ENCODE measurements around the gene METTL8. TPM values are rescaled to one million over a fixed set of nuclear protein-coding genes. Genes with fewer than 3 reads are reported as not detected.
"Not testable (repeated sequence)": the region's sequence is repeated elsewhere in the genome, so short reads cannot be mapped to it uniquely, and the experiment has no call there.

The METTL8 gene
- total RNA-seq, 1 experiment from 2014 or later = 39.3 TPM

DNA sequence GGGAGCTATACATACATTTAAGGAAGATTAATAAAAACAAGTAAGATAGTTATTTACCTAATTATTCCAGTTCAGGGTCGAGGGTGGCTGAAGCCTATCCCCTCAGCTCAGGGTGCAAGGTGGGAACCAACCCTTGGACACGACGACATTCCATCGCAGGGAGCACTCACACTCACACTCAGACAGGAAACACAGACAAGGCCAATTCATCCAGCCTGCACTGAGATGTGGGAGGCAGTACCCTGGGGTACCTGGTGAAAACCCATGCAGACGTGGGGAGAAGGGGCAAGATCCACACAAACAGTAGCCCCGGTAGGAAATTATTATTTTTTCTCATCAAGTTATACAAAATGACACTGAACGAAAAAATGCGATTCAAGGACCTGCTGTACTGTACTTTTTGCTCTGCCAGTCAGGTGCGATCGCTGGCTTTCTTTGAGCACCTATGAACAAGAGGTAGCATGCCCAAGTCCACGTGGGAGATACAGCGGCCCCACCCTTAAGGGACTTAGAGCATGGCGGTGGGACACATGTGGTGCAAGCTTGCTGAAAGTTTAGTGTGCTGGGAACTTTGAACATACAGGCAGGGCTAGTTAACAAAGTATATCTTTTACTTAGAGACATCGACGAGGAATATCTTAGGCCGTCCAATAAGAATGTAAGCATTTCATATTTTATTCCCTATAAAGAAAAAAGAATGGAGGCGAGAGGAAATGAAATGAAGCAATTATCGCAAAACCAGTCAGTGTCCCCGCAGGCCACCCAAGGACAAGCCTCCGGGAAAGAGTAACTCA is 624 bp downstream of the METTL8 start:
- in situ Hi-C loops (cut with HindIII; ENCODE audit: low pct_unique_long_range_greater_than_20kb, low sequenced_read_pairs) = no loop called here

DNA sequence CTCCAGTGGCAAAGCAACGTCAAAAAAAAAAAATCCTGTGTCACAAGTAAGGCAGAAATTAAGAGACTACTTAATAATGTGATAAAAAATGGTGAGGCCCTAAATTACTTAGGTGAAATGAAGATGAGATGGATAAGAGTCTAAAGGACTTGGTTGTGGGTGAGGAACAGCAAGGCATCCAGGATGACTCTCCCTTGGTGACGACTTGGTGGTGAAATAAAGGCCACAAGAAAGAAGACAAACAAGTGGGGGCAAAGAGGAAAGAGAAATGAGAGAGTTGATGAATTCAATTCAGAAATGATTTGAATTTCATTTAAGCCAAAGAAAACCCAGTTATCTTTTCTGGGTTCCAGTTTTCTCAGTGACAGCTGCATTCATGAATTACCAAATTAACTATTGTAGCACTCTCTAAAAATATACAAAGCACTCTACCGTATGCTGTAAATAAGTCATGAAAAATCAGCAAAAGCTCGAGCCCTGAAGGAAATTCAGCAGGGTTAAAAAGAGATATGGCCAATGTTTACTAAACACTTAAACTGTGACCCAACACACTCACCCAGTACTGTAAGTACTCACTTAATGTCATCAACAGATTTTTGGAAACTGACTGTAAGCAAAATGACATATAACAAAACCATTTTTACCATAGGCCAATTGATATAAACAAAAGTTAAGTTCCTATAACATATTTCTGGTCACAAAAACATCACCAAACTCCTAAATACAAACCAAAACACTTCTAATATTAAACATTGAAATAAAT is 1.4 kb downstream of the METTL8 start:
- no peak for DNase-seq (ENCODE audit: low read depth, low spot score)
- in situ Hi-C loops (cut with HindIII; ENCODE audit: low pct_unique_long_range_greater_than_20kb, low sequenced_read_pairs) = no loop called here

More for the DNA sequence above, 624 bp downstream of the METTL8 start:
- peak; percentile 46 for DNase-seq (ENCODE audit: low read depth, low spot score)

DNA sequence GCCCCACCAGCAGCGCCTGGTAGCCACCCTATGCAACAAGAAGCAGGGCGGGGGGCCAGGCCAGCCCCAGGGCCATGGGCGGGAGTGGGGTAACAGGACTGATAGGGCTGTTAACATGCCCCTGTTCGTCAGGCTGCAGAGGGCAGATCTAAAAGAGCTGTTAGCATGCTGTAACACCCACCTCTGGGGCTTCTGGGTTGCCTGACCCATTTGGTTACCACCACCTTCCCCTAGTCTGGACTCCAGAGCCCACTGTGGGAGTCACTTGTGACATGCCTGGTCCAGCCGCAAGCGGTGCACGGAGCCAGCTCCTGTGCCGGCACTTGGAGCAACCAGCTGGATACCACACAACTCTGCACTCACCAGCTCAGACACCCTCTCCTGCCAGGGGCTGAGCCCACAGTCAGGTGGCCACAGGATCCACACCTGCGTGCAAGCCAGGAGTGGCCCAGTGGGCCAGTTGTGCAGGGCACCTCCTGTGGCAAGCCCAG is 2.1 kb downstream of the METTL8 start:
- in situ Hi-C loops (cut with HindIII; ENCODE audit: low pct_unique_long_range_greater_than_20kb, low sequenced_read_pairs) = no loop called here

GRCh38 chr2:171430516-171431410 is 3.0 kb downstream of the METTL8 start:
- DNase-seq (ENCODE audit: low read depth, low spot score) = no peak
- in situ Hi-C loops (cut with HindIII; ENCODE audit: low pct_unique_long_range_greater_than_20kb, low sequenced_read_pairs) = no loop called here

More for the DNA sequence above, 2.1 kb downstream of the METTL8 start:
- DNase-seq (ENCODE audit: low read depth, low spot score) = no peak

DNA sequence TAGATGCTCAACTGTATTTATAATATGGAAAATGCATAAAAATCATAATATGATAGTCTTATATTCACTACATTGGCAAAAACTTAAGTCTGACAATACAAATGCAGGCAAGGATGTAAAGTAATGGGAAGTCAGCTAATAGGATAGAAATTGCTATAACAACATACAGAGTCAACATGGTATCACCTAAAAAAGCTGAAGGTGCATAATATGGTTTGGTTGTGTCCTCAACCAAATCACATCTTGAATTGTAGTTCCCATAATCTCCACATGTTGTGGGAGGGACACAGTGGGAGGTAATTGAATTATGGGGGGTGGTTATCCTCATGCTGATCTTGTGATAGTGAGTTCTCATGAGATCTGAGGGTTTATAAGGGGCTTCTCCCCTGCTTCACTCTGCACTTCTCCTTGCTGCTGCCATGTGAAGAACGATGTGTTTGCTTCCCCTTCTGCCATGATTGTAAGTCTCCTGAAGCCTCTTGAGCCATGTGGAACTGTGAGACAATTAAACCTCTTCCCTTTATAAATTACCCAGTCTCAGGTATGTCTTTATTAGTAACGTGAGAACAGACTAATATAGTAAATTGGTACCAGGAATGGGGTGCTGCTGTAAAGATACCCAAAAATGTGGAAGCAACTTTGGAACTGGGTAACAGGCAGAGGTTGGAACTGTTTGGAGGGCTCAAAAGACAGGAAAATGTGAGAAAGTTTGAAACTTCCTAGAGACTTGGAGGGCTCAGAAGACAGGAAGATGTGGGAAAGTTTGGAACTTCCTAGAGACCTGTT is 10.9 kb downstream of the METTL8 start:
- in situ Hi-C loops (cut with HindIII; ENCODE audit: low pct_unique_long_range_greater_than_20kb, low sequenced_read_pairs) = loop anchor here (10.0 kb wide), 1 partner anchor 488 kb away; no protein-coding TSS in a partner anchor
- not testable (repeated sequence) for DNase-seq (ENCODE audit: low read depth, low spot score)

DNA sequence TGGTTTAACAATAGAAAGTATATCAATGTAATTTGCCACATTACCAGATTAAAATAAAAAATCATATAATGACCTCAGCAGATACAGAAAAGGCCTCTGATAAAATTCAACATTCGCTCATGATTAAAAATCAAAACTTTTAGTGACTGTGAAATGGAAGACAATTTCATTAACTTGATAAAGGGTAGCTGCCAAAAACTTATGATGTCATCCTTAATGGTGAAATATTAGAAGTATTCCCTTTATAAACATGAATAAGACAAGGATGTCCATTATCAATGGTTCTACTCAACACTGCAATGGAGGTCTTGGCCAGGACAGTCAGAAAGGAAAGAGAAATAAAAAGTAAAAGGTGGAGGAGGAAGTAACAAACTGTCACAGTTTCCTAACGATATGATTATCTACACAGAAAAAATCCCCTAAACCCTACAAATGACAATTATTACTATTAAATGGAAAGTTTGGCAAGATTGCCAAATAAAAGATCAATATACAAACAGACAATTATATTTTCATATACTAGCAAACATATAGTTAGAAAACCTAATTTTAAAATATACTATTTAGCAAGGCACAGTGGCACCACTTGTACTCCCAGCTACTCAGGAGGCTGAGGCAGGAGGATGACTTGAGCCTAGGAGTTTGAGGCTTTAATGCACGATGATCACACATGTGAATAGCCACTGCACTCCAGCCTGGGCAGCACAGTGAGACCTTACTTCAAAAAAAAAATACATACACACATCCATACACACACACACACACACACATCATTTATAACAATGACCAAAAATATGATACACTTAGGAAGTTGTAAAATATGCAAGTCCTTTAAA is 12.8 kb downstream of the METTL8 start:
- DNase-seq (ENCODE audit: low read depth, low spot score) = no peak
- in situ Hi-C loops (cut with HindIII; ENCODE audit: low pct_unique_long_range_greater_than_20kb, low sequenced_read_pairs) = loop anchor here (10.0 kb wide), 1 partner anchor 486 kb away; no protein-coding TSS in a partner anchor

DNA sequence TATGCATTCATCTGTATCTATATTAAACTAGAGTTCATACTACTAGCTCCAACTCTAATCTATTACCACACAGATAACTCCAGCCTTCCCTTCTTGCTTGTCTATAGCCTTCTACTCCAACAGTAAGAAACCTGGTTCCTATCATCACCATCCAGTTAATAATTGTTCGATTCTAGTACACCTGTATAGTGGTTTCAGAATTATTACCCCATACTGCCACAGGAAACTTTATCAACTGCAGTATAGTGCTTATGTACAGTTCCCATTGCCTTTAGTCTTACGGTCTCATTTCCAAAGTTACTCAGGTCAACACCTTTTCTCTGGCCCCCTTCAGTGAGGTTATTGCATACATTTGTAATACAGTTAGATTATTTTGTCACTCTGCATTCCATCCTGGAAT is 14.5 kb downstream of the METTL8 start:
- in situ Hi-C loops (cut with HindIII; ENCODE audit: low pct_unique_long_range_greater_than_20kb, low sequenced_read_pairs) = no loop called here
- DNase-seq (ENCODE audit: low read depth, low spot score) = no peak

DNA sequence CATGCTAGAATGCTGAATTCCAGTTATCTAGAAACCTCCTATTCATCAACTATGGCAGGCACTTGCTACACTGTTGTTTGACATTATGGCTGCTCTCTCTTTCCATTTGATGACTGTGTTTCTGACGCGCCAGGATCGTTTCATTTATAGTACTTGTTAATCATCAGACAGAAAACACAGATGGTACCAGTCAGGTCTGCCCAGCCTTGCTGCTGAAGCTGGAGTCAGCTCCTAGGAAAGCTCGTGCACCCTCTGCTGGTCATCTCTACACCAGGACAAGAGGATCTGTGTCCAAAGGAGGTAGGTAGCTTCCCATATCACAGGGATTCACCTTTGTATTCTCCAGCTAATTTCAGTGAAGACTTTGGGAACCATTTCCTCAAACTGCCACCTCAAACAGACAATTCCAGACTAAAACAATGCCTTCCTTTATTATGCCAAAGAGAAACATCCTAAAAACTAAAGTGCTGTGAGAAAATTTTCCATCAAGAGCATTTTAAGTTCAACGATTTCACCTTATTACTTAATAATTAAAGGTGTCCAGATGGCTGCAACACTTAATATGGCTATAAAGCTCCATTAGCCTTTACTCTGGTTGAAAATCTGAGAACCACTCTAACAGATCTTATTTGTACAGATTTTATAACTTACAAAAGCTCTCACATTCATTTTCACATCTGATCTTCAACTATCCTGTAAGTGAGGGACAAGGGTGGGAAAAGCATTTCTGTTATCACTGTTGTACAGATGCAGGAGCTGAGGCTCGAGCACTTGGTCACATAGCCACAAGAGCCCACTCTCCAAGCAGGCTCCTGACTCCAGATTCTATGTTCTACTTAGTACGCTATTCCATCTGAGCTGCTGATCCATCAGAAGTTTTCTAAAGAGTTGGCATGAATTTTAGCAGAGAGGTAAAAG is 17.5 kb downstream of the METTL8 start:
- DNase-seq (ENCODE audit: low read depth, low spot score) = peak; percentile 91
- in situ Hi-C loops (cut with HindIII; ENCODE audit: low pct_unique_long_range_greater_than_20kb, low sequenced_read_pairs) = no loop called here

- DNase-seq (ENCODE audit: low read depth, low spot score); in situ Hi-C loops (cut with HindIII; ENCODE audit: low pct_unique_long_range_greater_than_20kb, low sequenced_read_pairs): not testable (repeated sequence)
Observed at GRCh38 chr2:171414645-171415044, 19.1 kb downstream of the METTL8 start.

DNA sequence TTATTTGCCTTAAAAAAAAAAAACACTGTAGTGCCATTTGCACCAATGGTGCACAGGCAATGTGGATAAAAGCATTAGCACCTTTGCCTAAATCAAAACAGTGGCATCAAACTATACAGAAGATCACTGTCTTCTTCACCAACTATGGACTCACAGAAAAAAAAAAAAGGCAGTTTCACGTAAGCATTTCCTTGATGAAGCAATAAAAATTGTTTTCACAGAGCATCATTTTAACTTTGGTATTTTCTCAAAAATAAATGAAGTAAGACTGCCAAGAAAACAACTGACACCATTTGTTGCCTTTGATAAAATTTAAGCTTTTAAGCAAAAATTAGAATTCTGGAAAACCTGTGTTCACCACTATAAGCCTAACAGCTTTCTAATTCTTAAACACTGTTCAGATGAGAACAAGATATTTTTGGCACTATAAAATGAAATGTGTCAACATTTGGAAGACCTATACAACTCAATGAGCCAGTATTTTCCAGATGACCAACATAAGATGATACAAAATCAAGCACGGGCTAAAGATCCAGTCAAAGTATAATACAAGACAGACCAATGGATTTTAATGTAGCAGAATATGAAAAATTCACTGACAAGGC is 21.1 kb downstream of the METTL8 start:
- DNase-seq (ENCODE audit: low read depth, low spot score) = no peak
- in situ Hi-C loops (cut with HindIII; ENCODE audit: low pct_unique_long_range_greater_than_20kb, low sequenced_read_pairs) = no loop called here

DNA sequence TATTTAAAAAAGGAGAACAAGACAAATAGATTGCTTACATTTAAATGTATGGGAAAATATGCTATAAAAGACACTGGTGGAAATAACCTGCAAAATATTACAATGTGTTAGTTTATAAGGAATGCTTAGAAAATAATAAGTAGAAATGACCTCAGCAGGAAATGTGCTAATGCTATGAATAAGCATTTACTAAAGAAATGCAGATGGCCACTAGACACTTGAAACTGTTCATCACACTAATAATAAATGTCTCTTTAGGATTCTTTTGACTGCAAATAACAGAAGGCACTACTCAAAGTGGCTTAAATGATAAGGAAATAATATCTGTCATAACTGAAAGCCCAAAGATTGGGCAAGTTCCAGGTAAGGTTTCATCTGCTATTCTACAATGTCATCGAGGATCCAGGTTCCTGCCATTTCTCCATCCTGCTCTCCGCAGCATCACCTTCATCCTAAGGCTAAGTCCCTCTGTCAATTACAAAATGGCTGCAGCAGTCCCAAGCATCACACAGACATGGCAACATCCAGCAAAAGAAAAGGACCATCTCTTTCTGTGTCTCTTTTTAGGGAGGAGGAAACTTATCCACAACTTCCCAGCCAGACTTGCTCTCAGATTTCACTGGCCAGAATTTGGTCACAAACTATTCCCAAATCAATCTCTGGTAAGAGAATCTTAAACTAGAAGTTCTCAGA is 21.9 kb downstream of the METTL8 start:
- in situ Hi-C loops (cut with HindIII; ENCODE audit: low pct_unique_long_range_greater_than_20kb, low sequenced_read_pairs) = no loop called here
- no peak for DNase-seq (ENCODE audit: low read depth, low spot score)

DNA sequence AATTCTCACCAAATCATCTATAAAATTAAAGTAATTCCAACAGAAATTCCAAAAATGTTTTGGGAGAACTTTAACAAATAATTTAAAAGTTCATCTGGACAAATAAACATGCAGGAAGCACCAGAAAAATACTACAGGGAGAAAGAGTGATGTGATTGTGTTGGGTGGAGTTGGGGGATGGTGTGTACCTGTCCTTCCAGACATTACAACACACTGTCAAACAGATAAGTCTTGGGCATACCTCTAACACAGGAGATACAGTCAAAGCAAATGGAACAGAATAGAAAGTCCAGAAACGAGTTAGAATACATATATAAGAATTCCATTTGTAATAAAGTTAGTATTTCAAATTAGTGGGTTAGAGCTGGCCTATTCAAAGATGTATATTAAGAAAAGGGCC is 22.6 kb downstream of the METTL8 start:
- no peak for DNase-seq (ENCODE audit: low read depth, low spot score)
- in situ Hi-C loops (cut with HindIII; ENCODE audit: low pct_unique_long_range_greater_than_20kb, low sequenced_read_pairs) = no loop called here

- no peak for DNase-seq (ENCODE audit: low read depth, low spot score)
- in situ Hi-C loops (cut with HindIII; ENCODE audit: low pct_unique_long_range_greater_than_20kb, low sequenced_read_pairs) = no loop called here
Observed at GRCh38 chr2:171410624-171411023, 23.2 kb downstream of the METTL8 start.

- in situ Hi-C loops (cut with HindIII; ENCODE audit: low pct_unique_long_range_greater_than_20kb, low sequenced_read_pairs) = no loop called here
- DNase-seq (ENCODE audit: low read depth, low spot score) = no peak
Observed at GRCh38 chr2:171410101-171410500, 23.7 kb downstream of the METTL8 start.

All from SK-MEL-5 (cell line).